Measurements from ENCODE around the gene DENND5A. TPM values are rescaled to one million over a fixed set of nuclear protein-coding genes. Genes with fewer than 3 reads are reported as not detected.
A peak's percentile ranks its signal among the peaks of the same experiment; 100 is the strongest.

The DENND5A gene
- total RNA-seq, 1 donor from 2014 or later = 122 TPM

- peak overlapping the region; percentile 93 for H3K27ac Mint-ChIP-seq (ENCODE audit: unreplicated experiment)
- H3K9me3 Mint-ChIP-seq (ENCODE audit: unreplicated experiment) = no peaks in the 10 kb centered on the region
- no peaks in the 10 kb centered on the region for H3K27me3 Mint-ChIP-seq (ENCODE audit: unreplicated experiment)
- H3K4me1 Mint-ChIP-seq (ENCODE audit: unreplicated experiment) = peaks cover 49% of the 10 kb centered on the region
- DNase-seq (ENCODE audit: extremely low spot score, unreplicated experiment) = no peak
- H3K36me3 Mint-ChIP-seq (ENCODE audit: unreplicated experiment) = no peaks in the 10 kb centered on the region
- H3K4me3 Mint-ChIP-seq (ENCODE audit: unreplicated experiment) = no peak overlapping the region
- no peak for TF ChIP-seq CTCF (IDR thresholded peaks at IDR 0.05)
Measured at GRCh38 chr11:9232482-9232881, 32.7 kb downstream of the DENND5A start.

- H3K36me3 Mint-ChIP-seq (ENCODE audit: unreplicated experiment) = no peaks in the 10 kb centered on the region
- peak overlapping the region; percentile 65 for H3K4me3 Mint-ChIP-seq (ENCODE audit: unreplicated experiment)
- H3K9me3 Mint-ChIP-seq (ENCODE audit: unreplicated experiment) = no peaks in the 10 kb centered on the region
- no peak for DNase-seq (ENCODE audit: extremely low spot score, unreplicated experiment)
- no peaks in the 10 kb centered on the region for H3K27me3 Mint-ChIP-seq (ENCODE audit: unreplicated experiment)
- peak overlapping the region; percentile 93 for H3K27ac Mint-ChIP-seq (ENCODE audit: unreplicated experiment)
- no peak for TF ChIP-seq CTCF (IDR thresholded peaks at IDR 0.05)
- peaks cover 49% of the 10 kb centered on the region for H3K4me1 Mint-ChIP-seq (ENCODE audit: unreplicated experiment)
Measured at GRCh38 chr11:9231848-9232177, 33.3 kb downstream of the DENND5A start.

- no peak for TF ChIP-seq CTCF (IDR thresholded peaks at IDR 0.05)
- no peak overlapping the region for H3K4me3 Mint-ChIP-seq (ENCODE audit: unreplicated experiment)
- no peaks in the 10 kb centered on the region for H3K27me3 Mint-ChIP-seq (ENCODE audit: unreplicated experiment)
- peaks cover 55% of the 10 kb centered on the region for H3K4me1 Mint-ChIP-seq (ENCODE audit: unreplicated experiment)
- peak overlapping the region; percentile 93 for H3K27ac Mint-ChIP-seq (ENCODE audit: unreplicated experiment)
- H3K9me3 Mint-ChIP-seq (ENCODE audit: unreplicated experiment) = no peaks in the 10 kb centered on the region
- no peak for DNase-seq (ENCODE audit: extremely low spot score, unreplicated experiment)
- no peaks in the 10 kb centered on the region for H3K36me3 Mint-ChIP-seq (ENCODE audit: unreplicated experiment)
Measured at GRCh38 chr11:9230296-9230695, 34.9 kb downstream of the DENND5A start.

- H3K4me1 Mint-ChIP-seq (ENCODE audit: unreplicated experiment) = peaks cover 54% of the 10 kb centered on the region
- H3K9me3 Mint-ChIP-seq (ENCODE audit: unreplicated experiment) = no peaks in the 10 kb centered on the region
- H3K27ac Mint-ChIP-seq (ENCODE audit: unreplicated experiment) = no peak overlapping the region
- no peaks in the 10 kb centered on the region for H3K27me3 Mint-ChIP-seq (ENCODE audit: unreplicated experiment)
- H3K4me3 Mint-ChIP-seq (ENCODE audit: unreplicated experiment) = no peak overlapping the region
- TF ChIP-seq CTCF (IDR thresholded peaks at IDR 0.05) = no peak
- DNase-seq (ENCODE audit: extremely low spot score, unreplicated experiment) = peak; percentile 8
- no peaks in the 10 kb centered on the region for H3K36me3 Mint-ChIP-seq (ENCODE audit: unreplicated experiment)
Measured at GRCh38 chr11:9228091-9228490, 37.1 kb downstream of the DENND5A start.

GRCh38 chr11:9225748-9226298, 39.3 kb downstream of the DENND5A start:
- Mint-ChIP-seq H3K9me3 (ENCODE audit: unreplicated experiment) (no peaks in the 10 kb centered on the region), H3K27ac (ENCODE audit: unreplicated experiment) (no peak overlapping the region), H3K4me1 (ENCODE audit: unreplicated experiment) (peaks cover 34% of the 10 kb centered on the region), H3K27me3 (ENCODE audit: unreplicated experiment) (no peaks in the 10 kb centered on the region), H3K4me3 (ENCODE audit: unreplicated experiment) (no peak overlapping the region), H3K36me3 (ENCODE audit: unreplicated experiment) (no peaks in the 10 kb centered on the region)
- DNase-seq (ENCODE audit: extremely low spot score, unreplicated experiment) = no peak
- TF ChIP-seq CTCF (IDR thresholded peaks at IDR 0.05) = no peak
